Endothelial cell of umbilical vein (primary cell): ENCODE measurements around the gene RAB3IL1. TPM values are rescaled to one million over a fixed set of nuclear protein-coding genes. Genes with fewer than 3 reads are reported as not detected.
A peak's percentile ranks its signal among the peaks of the same experiment; 100 is the strongest.

ENCODE experiments used
- BruUV-seq: library from RNA; stranded (reverse); fragments of 400-500 nt; replicated peaks from 2 replicates; lab custom pipeline; 2021; lab: Mats Ljungman, UMichigan
- CTCF ChIA-PET: fragments of 300-600, 350-600 bp; sonication (Branson Sonifier 250); formaldehyde crosslinking; loops from one replicate; lab custom pipeline; 2021; ENCODE audit warnings: antibody characterized with exemption, inconsistent platforms; lab: Charles Lee
- POLR2A ChIA-PET: fragments of 300-600, 350-600 bp; sonication (Branson Sonifier 250); formaldehyde crosslinking; loops from one replicate; lab custom pipeline; 2021; ENCODE audit warnings: antibody characterized with exemption, inconsistent platforms; lab: Charles Lee
- DNase-seq: peaks from one replicate; pipeline ENCODE4 v3.0.0-alpha.2; 2011; ENCODE audit warnings: low read depth, low spot score
- FAIRE-seq: peaks from 2 replicates; lab custom pipeline; 2011; peaks lifted over from hg19 to GRCh38; lab: Jason Lieb, UNC
- H2AFZ ChIP-seq: 2 replicates; pipeline ENCODE4 v1.6.0; 2012; ENCODE audit warnings: low read depth, low read length, control low read depth, inconsistent platforms
- H3K27ac ChIP-seq: 2 replicates; pipeline ENCODE4 v1.5.1; 2011; ENCODE audit warnings: low read depth, mild to moderate bottlenecking, control low read depth, low read length, moderate library complexity; ENCODE audit not compliant: insufficient read depth
- H3K27me3 ChIP-seq, 2 experiments: 2 replicates each; pipeline versions ENCODE4 v1.6.0 to v1.6.1; 2011; ENCODE audit warnings: low read length in 2 of 2, mixed read lengths in 1 of 2; ENCODE audit not compliant: control insufficient read depth in 2 of 2, insufficient read depth in 2 of 2
- H3K36me3 ChIP-seq, 2 experiments: 2 replicates in 1 of 2; 3 replicates in 1 of 2; pipeline ENCODE4 v1.5.1; 2011; ENCODE audit warnings: low read length in 2 of 2, mild to moderate bottlenecking in 1 of 2, moderate library complexity in 1 of 2; ENCODE audit not compliant: control insufficient read depth in 2 of 2, insufficient read depth in 2 of 2; ENCODE audit errors: extremely low read depth in 1 of 2
- H3K4me1 ChIP-seq: 3 replicates; pipeline ENCODE4 v1.5.1; 2011; ENCODE audit warnings: mild to moderate bottlenecking, low read length; ENCODE audit not compliant: control insufficient read depth, insufficient read depth; ENCODE audit errors: extremely low read depth
- H3K4me2 ChIP-seq: 2 replicates; pipeline ENCODE4 v1.6.1; 2011; ENCODE audit warnings: low read length, control low read depth, mixed read lengths; ENCODE audit not compliant: insufficient read depth
- H3K4me3 ChIP-seq, 3 experiments: fragments of 200-600 bp in 1 of 3; sonication (generic), shearing (Covaris generic) in 1 of 3; replicated peaks in 1 of 3; 2 replicates each; pipeline ENCODE4 v1.5.1; 2011 to 2016; ENCODE audit warnings: control low read depth in 3 of 3, low read length in 3 of 3, mild to moderate bottlenecking in 2 of 3, inconsistent platforms in 1 of 3, low read depth in 1 of 3, moderate library complexity in 1 of 3; ENCODE audit not compliant: insufficient read depth in 1 of 3
- H3K79me2 ChIP-seq: 2 replicates; pipeline ENCODE4 v1.6.0; 2012; ENCODE audit warnings: low read length, inconsistent platforms; ENCODE audit not compliant: control insufficient read depth, insufficient read depth
- H3K9ac ChIP-seq: replicated peaks from 2 replicates; pipeline ENCODE3; 2011; ENCODE audit warnings: low read length, control low read depth; ENCODE audit not compliant: insufficient read depth; ENCODE audit errors: extremely low read depth
- H3K9me1 ChIP-seq: replicated peaks from 3 replicates; pipeline ENCODE4 v1.6.0; 2011; ENCODE audit warnings: mild to moderate bottlenecking, low read length; ENCODE audit not compliant: control insufficient read depth, insufficient read depth; ENCODE audit errors: extremely low read depth
- H3K9me3 ChIP-seq: replicated peaks from 2 replicates; pipeline ENCODE4 v1.5.1; 2012; ENCODE audit warnings: low read length, inconsistent platforms; ENCODE audit not compliant: control insufficient read depth, insufficient read depth
- H4K20me1 ChIP-seq: replicated peaks from 2 replicates; pipeline ENCODE3; 2011; ENCODE audit warnings: mild to moderate bottlenecking, low read length; ENCODE audit not compliant: control insufficient read depth, insufficient read depth; ENCODE audit errors: extremely low read depth
- EZH2 ChIP-seq: IDR thresholded peaks from 2 replicates; pipeline ENCODE4 v1.6.1; 2012; ENCODE audit warnings: borderline replicate concordance, low read depth, mild to moderate bottlenecking, moderate library complexity, low read length, inconsistent platforms; ENCODE audit not compliant: severe bottlenecking
- FOS ChIP-seq: IDR thresholded peaks from 2 replicates; pipeline ENCODE4 v1.6.1; 2011; ENCODE audit warnings: mild to moderate bottlenecking, low read length, moderate library complexity, borderline replicate concordance; ENCODE audit not compliant: insufficient read depth
- JUN ChIP-seq: IDR thresholded peaks from 2 replicates; pipeline ENCODE4 v1.6.1; 2011; ENCODE audit warnings: borderline replicate concordance, low read depth; ENCODE audit not compliant: insufficient read length, insufficient read depth
- MYC ChIP-seq: IDR thresholded peaks from one replicate; pipeline ENCODE4 v1.6.1; 2011; ENCODE audit warnings: mild to moderate bottlenecking, low read depth, low read length
- POLR2A ChIP-seq: IDR thresholded peaks from 2 replicates; pipeline ENCODE4 v1.6.1; 2012; ENCODE audit warnings: low read depth, mild to moderate bottlenecking, control low read depth, low read length
- POLR2AphosphoS5 ChIP-seq: IDR thresholded peaks from 2 replicates; pipeline ENCODE4 v1.6.1; 2012; ENCODE audit warnings: low read depth, mild to moderate bottlenecking, control low read depth, low read length, moderate library complexity; ENCODE audit not compliant: insufficient read depth
- dilution Hi-C: fragments of 300-500 bp; cut with MboI; formaldehyde crosslinking; loops from one replicate; pipeline ENCODE4 v1.15.0; 2019; ENCODE audit warnings: low sequenced_read_pairs; ENCODE audit not compliant: extremely low pct_ligation_motif_present
- intact Hi-C: fragments of 100-400 bp; cut with micrococcal nuclease; formaldehyde crosslinking; loops from one replicate; pipeline ENCODE4 v1.10.0; 2022
- polyA plus RNA-seq, 4 experiments: library from polyadenylated mRNA; depleted of rRNA in 3 of 4; stranded (reverse) in 3 of 4; unstranded in 1 of 4; fragments of >200 nt; gene quantifications; 2 replicates each; pipeline versions ENCODE4 v1.2.1 to v1.2.3, GENCODE V29; 2011 to 2012; ENCODE audit warnings: missing spikeins in 1 of 4
- total RNA-seq: library from RNA; stranded (reverse); gene quantifications from 2 replicates; pipeline ENCODE4 v1.2.3, GENCODE V29; 2021

The RAB3IL1 gene
- total and polyA plus RNA-seq, 2 donors (not counting 3 experiments of a cell fraction or from before 2014, with no cell fraction given) = 1.8 to 3.6 TPM

DNA sequence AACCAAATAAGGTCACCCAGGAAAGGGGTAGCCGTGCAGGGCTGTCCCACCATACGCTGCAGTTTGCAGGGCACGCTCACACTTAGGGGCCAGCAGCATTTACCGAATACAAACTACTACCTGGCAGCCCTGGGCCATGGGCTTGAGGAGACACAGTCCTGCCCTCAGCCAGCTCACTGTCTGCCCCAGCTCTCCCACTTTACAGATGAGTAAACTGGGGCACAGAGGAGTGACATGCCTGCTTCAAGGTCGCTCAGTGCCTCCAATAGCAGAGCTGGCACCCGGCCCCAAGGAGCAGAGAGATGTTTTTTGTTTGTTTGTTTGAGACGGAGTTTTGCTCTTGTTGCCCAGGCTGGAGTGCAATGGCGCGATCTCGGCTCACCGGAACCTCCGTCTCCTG is 28.8 kb downstream of the RAB3IL1 start:
- BruUV-seq = TSS peak; percentile 48
- H3K79me2 ChIP-seq = peaks cover 65% of the 10 kb centered on the region
- no peak overlapping the region for H2AFZ ChIP-seq
- peak overlapping the region; percentile 40 for H3K9ac ChIP-seq
- intact Hi-C loops (loop anchor here (1.0 kb wide), 2 partner anchors 17 to 83 kb away; no protein-coding TSS in a partner anchor), dilution Hi-C loops (no loop called here)
- peak overlapping the region; percentile 0 for H3K4me2 ChIP-seq
- H3K4me1 ChIP-seq = peaks cover 32% of the 10 kb centered on the region
- no peaks in the 10 kb centered on the region for H3K9me1 ChIP-seq
- H3K36me3 ChIP-seq = peaks cover 0 to 4% of the 10 kb centered on the region in 2 experiments
- DNase-seq = no peak
- H3K27ac ChIP-seq = peak overlapping the region; percentile 90
- no peak for TF ChIP-seq MYC
- H3K9me3 ChIP-seq = no peaks in the 10 kb centered on the region
- FAIRE-seq = no peak
- no peak overlapping the region for H3K4me3 ChIP-seq
- H3K27me3 ChIP-seq = no peaks in the 10 kb centered on the region
- POLR2A ChIA-PET = no interaction called here
- H4K20me1 ChIP-seq = no peaks in the 10 kb centered on the region
- CTCF ChIA-PET = interaction anchor here (0.8 to 4.8 kb wide), 8 partner anchors 9 to 219 kb away, joined by 3 to 19 read pairs (median 5); no protein-coding TSS in a partner anchor

DNA sequence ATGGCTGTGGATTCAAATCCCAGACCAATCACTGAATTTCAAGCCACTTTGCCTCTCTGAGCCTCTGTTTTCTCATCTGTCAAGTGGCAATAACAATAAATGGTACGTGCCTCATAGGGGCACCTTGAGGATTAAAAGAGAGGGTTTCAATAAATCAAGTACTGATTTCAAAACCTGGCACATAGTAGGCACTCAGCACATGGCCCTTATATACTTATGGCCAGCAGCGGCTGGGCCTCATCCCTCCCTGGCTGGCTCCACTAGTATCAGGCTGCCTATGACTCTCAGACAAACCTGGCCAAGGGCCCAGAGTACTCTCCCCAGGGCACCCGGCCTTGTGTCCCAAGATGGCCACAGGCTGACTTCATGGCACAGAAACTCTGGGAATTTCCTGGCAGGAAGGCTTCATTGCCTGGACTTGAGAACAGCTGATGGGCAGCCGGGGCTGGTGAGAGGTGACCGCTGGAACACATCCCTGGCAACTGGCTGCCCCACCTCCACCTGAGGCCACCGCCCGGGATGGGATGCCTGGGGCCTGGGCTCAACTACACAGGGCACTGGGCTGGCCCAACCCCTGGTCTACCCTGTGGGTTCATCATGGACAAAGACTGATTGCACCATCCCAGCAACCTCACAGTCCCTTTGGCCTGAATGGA is 29.4 kb downstream of the RAB3IL1 start:
- Histone ChIP-seq H4K20me1 (no peaks in the 10 kb centered on the region), H3K4me3 (no peak overlapping the region), H3K79me2 (peaks cover 71% of the 10 kb centered on the region), H3K27ac (peak overlapping the region; percentile 90), H3K9me1 (no peaks in the 10 kb centered on the region), H3K9ac (peak overlapping the region; percentile 57), H3K4me1 (peaks cover 32% of the 10 kb centered on the region), H2AFZ (no peak overlapping the region), H3K27me3 (no peaks in the 10 kb centered on the region), H3K4me2 (peak overlapping the region; percentile 43), H3K9me3 (no peaks in the 10 kb centered on the region), H3K36me3 (peaks cover 0 to 9% of the 10 kb centered on the region in 2 experiments)
- no peak for TF ChIP-seq MYC
- no peak for TF ChIP-seq EZH2
- no peak for TF ChIP-seq POLR2A
- peak; percentile 88 for TF ChIP-seq JUN
- TF ChIP-seq FOS = peak; percentile 49
- peak; percentile 97 for TF ChIP-seq POLR2AphosphoS5
- ChIA-PET CTCF (interaction anchor here (0.8 to 4.8 kb wide), 8 partner anchors 10 to 220 kb away, joined by 3 to 19 read pairs (median 5); no protein-coding TSS in a partner anchor), POLR2A (no interaction called here)
- FAIRE-seq = peak; percentile 99
- BruUV-seq = no TSS peak
- dilution Hi-C loops (no loop called here), intact Hi-C loops (loop anchor here (1.0 kb wide), 2 partner anchors 17 to 83 kb away; no protein-coding TSS in a partner anchor)
- DNase-seq = peak; percentile 95
